A549 treated with CpdA at 1 μM for 4 hours (cell line): ENCODE data around the gene RABL6. TPM values are rescaled to one million over a fixed set of nuclear protein-coding genes. Genes with fewer than 3 reads are reported as not detected.

Source experiments
- total RNA-seq: library from RNA; stranded (reverse); fragments of 200-300 nt; extraction: Qiagen RNA extraction; gene quantifications from 5 replicates; pipeline ENCODE4 v1.2.3, GENCODE V29; 2022; ENCODE audit warnings: low read depth

RABL6 gene
- total RNA-seq: 64.0 to 87.2 TPM (median 78.8 TPM) in 5 replicates

DNA sequence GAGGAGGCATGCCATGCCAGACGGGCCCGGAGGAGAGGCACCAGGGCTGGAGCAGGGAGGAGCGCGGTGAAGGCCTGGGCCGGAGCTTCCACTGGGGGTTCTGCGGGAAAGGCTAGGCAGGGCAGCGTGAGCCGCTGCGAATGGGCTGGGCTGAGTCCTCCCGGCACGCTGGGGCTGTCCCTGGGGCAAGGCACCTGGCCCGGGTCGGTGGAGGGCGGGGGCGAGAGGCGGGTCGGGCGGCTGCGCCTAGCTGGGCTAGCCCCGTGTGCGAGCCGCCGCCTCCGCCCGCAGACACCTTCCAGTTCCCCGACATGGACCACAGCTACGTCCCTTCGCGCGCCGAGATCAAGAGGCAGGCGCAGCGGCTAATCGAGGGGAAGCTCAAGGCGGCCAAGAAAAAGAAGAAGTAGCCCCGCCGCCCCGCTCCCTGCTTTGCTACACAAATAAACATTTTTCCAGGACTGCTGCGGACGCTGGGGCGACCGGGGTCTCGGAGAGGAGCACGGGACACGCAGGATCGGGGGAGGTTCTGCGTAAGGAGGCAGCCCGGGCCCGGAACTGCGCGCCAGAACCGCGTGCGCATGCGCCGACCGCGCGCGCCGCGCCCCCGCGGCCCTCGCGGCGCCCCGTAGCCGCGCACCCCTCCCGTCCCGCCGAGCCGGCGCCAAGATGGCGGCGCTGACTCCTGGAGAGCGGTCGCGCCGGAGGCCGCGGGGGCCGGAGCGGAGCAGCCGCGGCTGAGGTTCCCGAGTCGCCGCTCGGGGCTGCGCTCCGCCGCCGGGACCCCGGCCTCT lies at the start of gene RABL6:
TSS of gene RABL6 (plus strand) at position 668 of the 794 bp plus-strand sequence. CDS start 249 bp downstream, outside the sequence.

GRCh38 chr9:136764301-136764891 lies 43.4 kb upstream of the RABL6 start, which contains the start of gene LCN15:
LCN15 (minus strand) TSS chr9:136764518; CDS start chr9:136764488, 30 bp downstream.

GRCh38 chr9:136790640-136791515 lies 16.9 kb upstream of the RABL6 start, which contains the start of gene TMEM141:
TMEM141 (plus strand) TSS chr9:136791344; CDS start chr9:136791371, 27 bp downstream.

GRCh38 chr9:136796238-136796774 lies 11.4 kb upstream of the RABL6 start, which contains the start of gene CCDC183:
CCDC183 (plus strand) TSS chr9:136796338; CDS start chr9:136796398, 60 bp downstream.

GRCh38 chr9:136842380-136842948 lies 34.7 kb downstream of the RABL6 start, which contains the start of gene AJM1:
AJM1 (plus strand) TSS chr9:136842478; CDS start chr9:136844415, 1,937 bp downstream.

GRCh38 chr9:136849038-136849959 lies 41.6 kb downstream of the RABL6 start, which contains the start of gene PHPT1:
PHPT1 (plus strand) TSS chr9:136849409; CDS start chr9:136849431, 22 bp downstream.

DNA sequence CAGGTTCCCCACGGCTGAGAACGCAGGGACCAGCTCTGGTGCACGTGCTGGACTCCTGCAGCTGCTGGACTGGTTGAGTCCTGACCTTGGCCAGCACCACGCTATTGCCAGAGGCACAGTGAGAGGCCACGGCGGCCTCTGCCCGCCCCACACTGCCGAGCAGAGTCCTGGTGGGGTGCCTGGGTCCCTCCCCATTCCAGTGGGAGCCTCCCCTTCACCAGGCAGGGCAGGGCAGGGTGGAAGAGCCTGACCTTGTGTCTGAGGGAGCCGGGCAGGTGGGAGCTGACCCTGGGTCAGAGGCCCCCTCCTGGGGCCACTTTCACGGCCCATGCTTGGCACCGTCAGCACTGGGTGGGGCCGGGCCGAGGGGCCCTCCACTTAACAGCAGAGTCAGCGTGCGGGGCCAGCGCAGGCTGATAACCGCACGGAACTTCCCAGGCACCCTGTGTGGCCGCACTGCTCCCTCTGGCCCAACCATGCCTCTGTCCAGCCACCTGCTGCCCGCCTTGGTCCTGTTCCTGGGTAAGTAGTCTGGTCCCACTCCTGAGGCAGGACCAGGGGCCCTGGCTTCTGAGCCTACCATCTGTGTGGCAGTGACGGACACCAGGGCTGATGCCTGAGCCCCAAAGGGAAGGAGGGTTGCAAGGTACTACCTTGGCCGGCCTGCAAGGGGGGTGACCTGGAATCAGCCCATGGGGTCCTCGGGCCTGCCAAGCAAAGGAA lies 44.4 kb downstream of the RABL6 start, which contains the start of gene MAMDC4:
TSS of gene MAMDC4 (plus strand) at position 406 of the 723 bp plus-strand sequence. CDS start at position 477, 71 bp downstream.

GRCh38 chr9:136885950-136886578 lies 78.3 kb downstream of the RABL6 start, which contains the start of gene TRAF2:
TRAF2 (plus strand) TSS chr9:136886516; CDS start chr9:136898741, 12,225 bp downstream.

Other genes starting within 250 kb of the RABL6 start
- 39.5 to 60.2 TPM (median 52.8 TPM) in 5 replicates for gene EGFL7, start 145.0 kb upstream of the RABL6 start, total RNA-seq
- 64.9 to 110 TPM (median 102 TPM) in 5 replicates for gene AGPAT2, start 120.5 kb upstream of the RABL6 start, total RNA-seq
- gene DIPK1B, start 95.4 kb upstream of the RABL6 start, total RNA-seq: 6.4 to 10.5 TPM (median 7.9 TPM) in 5 replicates
- gene LCN10, start 65.0 kb upstream of the RABL6 start, total RNA-seq: not detected in 5 replicates
- gene LCN6, start 59.4 kb upstream of the RABL6 start, total RNA-seq: not detected in 5 replicates
- not detected in 5 replicates for gene LCN8, start 49.7 kb upstream of the RABL6 start, total RNA-seq
- 0.09 TPM in 1 of 5 replicates, not detected in the others for gene LCN15, start 43.4 kb upstream of the RABL6 start, total RNA-seq
- gene TMEM141, start 16.6 kb upstream of the RABL6 start, total RNA-seq: 55.2 to 75.9 TPM (median 73.0 TPM) in 5 replicates
- 0.20 to 0.83 TPM (median 0.45 TPM) in 5 replicates for gene CCDC183, start 11.6 kb upstream of the RABL6 start, total RNA-seq
- 3.1 to 4.3 TPM (median 4.0 TPM) in 5 replicates for gene AJM1, start 34.5 kb downstream of the RABL6 start, total RNA-seq
- gene PHPT1, start 41.5 kb downstream of the RABL6 start, total RNA-seq: 255 to 327 TPM (median 305 TPM) in 5 replicates
- gene MAMDC4, start 44.4 kb downstream of the RABL6 start, total RNA-seq: 1.8 to 5.5 TPM (median 4.6 TPM) in 5 replicates
- 418 to 545 TPM (median 475 TPM) in 5 replicates for gene EDF1, start 58.4 kb downstream of the RABL6 start, total RNA-seq
- 46.3 to 81.8 TPM (median 69.1 TPM) in 5 replicates for gene TRAF2, start 78.6 kb downstream of the RABL6 start, total RNA-seq
- 61.9 to 101 TPM (median 95.1 TPM) in 5 replicates for gene FBXW5, start 136.8 kb downstream of the RABL6 start, total RNA-seq
- gene C8G, start 137.3 kb downstream of the RABL6 start, total RNA-seq: 0.54 to 1.9 TPM (median 1.2 TPM) in 5 replicates
- gene LCN12, start 144.3 kb downstream of the RABL6 start, total RNA-seq: 0.51 to 2.0 TPM (median 1.1 TPM) in 5 replicates
- 0.35 to 0.71 TPM (median 0.39 TPM) in 3 of 5 replicates, not detected in the others for gene PTGDS, start 169.6 kb downstream of the RABL6 start, total RNA-seq
- 0.02 TPM in 1 of 5 replicates, not detected in the others for gene LCNL1, start 175.0 kb downstream of the RABL6 start, total RNA-seq
- gene PAXX, start 184.5 kb downstream of the RABL6 start, total RNA-seq: 49.2 to 83.7 TPM (median 73.5 TPM) in 5 replicates
- 1.7 to 4.0 TPM (median 3.5 TPM) in 5 replicates for gene CLIC3, start 188.6 kb downstream of the RABL6 start, total RNA-seq
- 23.2 to 31.7 TPM (median 25.6 TPM) in 5 replicates for gene ABCA2, start 220.3 kb downstream of the RABL6 start, total RNA-seq
- gene FUT7, start 224.1 kb downstream of the RABL6 start, total RNA-seq: 0.05 TPM in 2 of 5 replicates, not detected in the others
- gene NPDC1, start 238.2 kb downstream of the RABL6 start, total RNA-seq: 36.7 to 87.5 TPM (median 78.6 TPM) in 5 replicates
- 0.72 to 1.2 TPM (median 0.76 TPM) in 5 replicates for gene ENTPD2, start 246.1 kb downstream of the RABL6 start, total RNA-seq